ENCODE measurements around the gene ZNF182.
"Not testable (repeated sequence)": the region's sequence is repeated elsewhere in the genome, so short reads cannot be mapped to it uniquely, and the experiment has no call there.

ZNF182 gene

DNA sequence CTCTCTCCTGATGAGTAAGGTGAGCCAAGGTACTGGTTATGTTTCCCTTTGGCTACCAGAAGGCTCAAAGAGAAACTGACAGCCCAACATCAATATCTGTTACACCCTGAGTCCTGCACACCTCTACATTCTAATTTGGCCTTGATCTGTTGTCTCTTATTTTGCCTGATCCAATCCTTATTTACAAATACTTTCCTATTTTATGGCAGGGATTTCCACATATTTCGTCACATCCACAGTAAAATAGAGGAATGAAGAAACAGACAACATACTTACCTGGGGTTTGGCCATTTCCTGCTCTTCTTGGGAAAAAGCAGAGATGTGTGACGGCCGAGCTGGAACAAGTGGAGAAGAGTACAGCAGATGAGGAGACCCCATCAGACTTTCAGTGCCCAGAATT is 1.5 kb downstream of the ZNF182 start:
- DNase-seq, result no peak

- DNase-seq, result no peak
These were observed 2.5 kb downstream of the ZNF182 start for GRCh38 chrX:48001260-48001659.

- no peak for DNase-seq
These were observed 11.1 kb downstream of the ZNF182 start for GRCh38 chrX:47992669-47993068.

GRCh38 chrX:47992095-47992380 is 11.8 kb downstream of the ZNF182 start:
- peak in 1 of 58 donors; percentile 0 for DNase-seq

DNA sequence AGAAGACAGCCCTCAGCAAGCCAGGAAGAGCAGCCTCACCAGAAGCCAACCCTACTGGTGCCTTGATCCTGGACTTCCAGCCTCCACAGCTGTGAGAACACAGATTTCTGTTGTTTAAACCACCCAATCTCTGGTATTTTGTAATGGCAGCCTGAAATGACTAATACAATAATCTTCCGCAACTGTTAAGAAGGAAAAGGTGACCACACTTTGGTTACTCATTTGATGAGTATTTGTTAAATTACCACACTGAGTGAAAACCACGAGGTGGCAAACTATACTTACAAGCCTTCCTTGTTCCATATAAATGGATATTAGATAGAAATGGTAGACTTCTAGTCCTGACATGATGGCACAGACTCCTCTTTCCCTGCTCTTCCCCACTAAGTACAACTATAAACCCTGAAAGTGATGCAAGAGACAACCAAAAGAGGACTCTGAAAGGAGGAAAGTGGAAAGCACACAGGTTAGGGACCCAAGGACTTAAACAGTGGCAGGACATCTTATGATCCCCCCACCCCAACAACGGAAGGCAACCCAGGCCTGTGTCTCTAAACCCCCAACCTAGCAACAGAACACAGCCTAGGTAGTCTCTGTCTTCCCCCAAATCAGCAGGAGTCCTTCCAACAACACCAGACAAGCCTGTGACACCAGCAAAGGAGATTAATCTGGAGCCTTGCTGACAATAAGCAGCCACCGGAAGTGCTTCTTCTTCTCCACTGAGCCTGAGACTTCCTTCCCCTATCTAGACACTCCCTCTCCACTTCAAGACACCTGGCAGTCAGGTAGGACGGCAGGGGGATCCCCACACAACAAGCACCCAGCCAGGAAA is 12.3 kb downstream of the ZNF182 start:
- no peak for DNase-seq

DNA sequence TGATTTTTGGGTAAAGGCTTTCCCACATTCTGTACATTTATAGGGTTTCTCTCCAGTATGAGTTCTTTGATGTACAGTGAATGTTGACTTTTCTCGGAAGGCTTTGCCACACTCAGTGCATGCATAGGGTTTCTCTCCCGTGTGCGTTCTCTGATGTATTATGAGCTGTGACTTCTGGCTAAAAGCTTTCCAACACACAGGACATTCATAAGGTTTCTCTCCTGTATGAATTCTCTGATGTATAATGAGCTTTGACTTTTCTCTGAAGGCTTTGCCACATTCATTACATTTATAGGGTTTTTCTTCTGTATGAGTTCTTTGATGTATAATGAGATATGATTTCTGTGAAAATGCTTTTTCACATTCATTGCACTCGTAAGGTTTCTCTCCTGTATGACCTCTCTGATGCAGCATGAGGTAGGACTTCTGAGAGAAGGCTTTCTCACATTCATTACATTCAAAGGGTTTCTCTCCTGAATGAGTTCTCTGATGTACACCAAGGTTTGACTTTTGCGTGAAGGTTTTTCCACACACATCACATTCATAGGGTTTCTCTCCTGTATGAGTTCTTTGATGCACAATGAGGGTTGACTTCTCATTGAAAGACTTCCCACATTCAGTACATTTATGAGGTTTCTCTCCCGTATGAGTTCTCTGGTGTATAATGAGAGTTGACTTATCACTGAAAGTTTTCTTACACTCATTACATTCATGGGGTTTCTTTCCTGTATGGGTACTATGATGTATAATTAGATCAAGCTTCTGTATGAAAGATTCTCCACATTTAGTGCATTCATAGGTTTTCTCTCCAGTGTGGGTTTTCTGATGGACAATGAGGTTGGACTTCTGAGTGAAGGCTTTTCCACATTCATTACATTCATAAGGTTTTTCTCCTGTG is 27.3 kb downstream of the ZNF182 start:
- DNase-seq, result no peak

DNA sequence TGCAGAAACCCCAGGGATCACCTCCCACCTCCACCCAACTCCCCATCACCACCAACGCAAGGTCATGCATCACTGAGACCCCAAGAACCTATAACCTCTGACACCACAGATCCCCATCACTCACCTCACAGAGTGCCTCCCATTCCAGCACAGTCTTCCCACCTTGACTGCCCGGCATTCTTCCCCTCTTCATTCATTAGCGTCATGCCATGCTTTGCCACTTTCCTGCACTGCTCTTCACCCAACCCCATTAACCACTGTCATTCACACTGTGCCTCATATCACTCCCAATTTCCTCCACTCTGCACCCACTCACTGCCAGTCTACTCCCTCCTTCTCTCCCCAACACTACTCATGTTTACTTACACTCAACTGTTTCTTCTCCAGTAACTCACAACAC is 30.6 kb downstream of the ZNF182 start:
- no peak for DNase-seq

- not testable (repeated sequence) for DNase-seq
These were observed 38.3 kb downstream of the ZNF182 start for GRCh38 chrX:47965526-47965925.

DNA sequence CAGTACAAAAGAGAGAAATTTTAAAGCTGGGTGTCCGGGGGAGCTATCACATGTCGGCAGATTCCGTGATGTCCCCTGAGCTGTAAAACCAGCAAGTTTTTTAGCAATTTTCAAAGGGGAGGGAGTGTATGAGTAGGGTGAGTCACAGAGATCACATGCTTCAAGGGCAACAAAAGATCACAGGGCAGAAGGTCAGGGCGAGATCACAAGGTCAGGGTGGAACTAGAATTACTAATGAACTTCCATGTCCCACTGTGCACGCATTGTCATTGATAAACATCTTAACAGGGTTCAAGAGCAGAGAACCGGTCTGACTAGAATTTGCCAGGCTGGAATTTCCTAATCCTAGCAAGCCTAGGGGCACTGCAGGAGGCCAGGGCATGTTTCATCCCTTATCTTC is 42.0 kb downstream of the ZNF182 start:
- DNase-seq, result not testable (repeated sequence)

DNA sequence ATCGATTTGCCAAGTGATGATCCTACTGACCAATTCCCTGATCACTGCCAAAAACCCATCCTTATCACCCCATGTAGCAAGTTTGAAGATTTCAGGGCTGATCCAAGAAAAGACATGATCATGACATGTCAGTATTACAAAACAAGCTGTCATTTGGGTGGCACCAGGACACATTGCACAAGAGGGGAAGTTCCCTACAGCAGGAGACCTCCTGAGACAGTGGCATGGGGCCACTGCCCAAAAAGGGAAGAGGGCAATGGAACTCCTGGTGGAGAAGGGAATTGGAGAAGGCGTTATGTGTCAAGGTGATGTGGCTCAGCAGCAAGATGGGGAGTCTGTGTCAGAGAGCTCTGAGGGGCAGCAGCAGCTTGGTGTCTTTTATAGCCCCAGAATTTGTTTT is 43.4 kb downstream of the ZNF182 start:
- DNase-seq, result no peak

DNA sequence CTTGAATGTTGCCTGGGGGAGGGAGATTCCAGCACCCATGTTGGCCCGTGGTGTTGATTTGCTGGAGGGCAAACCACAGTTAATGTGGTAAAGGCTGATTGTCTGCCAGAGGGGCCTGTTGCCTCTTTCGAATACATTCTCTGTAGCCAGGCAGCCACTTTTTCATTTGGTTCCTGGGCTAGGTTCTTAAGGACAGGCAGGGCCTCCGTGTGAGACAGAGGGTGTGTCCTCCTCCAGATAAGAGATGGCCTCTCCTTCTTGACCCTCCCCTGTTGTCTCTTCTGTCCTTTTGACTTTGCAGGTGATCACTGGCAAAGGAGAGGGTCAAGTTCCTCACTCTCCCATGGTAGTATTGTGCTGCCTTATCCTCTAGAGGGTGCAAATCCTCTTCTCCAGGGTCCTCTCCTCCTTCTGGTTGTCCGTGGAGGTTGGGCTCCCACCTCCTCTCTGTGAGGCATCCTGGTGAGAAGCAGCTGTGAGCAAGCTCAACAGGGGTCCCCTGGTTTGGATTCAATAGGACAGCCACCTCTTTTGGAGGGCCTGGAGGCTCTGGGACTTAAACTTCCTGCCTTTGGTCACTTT is 44.9 kb downstream of the ZNF182 start:
- no peak for DNase-seq

DNA sequence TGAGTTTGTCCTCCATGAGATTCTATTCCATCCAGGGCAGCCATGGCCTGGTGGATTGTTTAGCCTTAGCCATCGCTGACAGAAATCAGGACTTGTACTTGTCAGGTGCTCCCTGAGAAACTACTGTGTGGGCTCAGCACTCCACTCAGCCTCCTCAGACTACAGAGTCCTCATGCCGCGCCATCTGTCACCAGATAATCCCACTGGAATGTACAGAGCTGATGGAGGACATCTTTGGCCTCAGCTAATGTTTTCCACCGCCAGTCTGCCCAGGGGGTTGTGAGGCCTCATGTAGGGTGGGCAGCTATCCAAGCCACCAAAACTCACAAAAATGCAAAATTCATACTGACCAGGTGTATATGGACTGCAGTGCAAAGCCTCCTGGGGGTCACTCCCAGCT is 45.6 kb downstream of the ZNF182 start:
- not testable (repeated sequence) for DNase-seq

- no peak for DNase-seq
These were observed 47.8 kb downstream of the ZNF182 start for GRCh38 chrX:47956016-47956415.

- DNase-seq, result not testable (repeated sequence)
These were observed 48.5 kb downstream of the ZNF182 start for GRCh38 chrX:47955295-47955694.

DNA sequence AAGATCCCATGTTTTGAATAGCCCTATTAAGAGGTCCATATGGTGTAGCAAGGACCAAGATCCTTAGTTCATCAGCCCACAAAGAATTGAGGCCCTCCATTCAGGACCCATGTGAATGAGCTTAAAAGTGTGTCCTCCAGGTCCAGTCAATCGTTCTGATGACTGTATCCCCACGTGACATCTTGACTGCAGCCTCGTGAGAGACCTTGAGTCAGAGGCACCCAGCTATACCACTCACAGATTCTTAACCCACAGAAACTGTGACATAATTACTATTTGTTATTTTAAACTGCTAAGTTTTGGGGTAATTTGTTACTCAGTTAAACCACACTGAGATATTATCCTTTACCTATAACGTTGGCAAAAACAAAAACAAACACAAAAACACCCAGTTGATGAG is 62.4 kb downstream of the ZNF182 start:
- DNase-seq, result no peak

- no peak for DNase-seq
These were observed 63.3 kb downstream of the ZNF182 start for GRCh38 chrX:47940448-47940847.

DNA sequence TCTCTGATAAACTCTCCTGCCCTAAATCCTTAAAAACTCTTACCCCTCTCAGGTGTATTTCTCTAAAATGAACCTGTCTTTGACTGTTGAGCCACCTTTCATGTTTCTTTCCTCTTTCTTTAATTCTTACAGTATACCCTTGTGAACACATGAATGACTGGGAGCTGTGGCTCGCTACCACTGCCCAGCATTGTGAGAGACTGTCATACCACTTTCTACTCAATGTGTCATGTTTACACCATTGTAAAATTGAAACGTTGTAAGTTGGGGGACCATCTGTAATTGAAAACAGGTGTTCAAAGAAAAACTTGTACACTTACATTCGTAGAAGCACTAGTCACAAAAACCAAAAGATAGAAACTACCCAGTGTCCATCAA is 66.9 kb downstream of the ZNF182 start:
- DNase-seq, result no peak

- peak in 1 of 58 donors; percentile 10 for DNase-seq
These were observed 67.4 kb downstream of the ZNF182 start for GRCh38 chrX:47936224-47936939.

DNA sequence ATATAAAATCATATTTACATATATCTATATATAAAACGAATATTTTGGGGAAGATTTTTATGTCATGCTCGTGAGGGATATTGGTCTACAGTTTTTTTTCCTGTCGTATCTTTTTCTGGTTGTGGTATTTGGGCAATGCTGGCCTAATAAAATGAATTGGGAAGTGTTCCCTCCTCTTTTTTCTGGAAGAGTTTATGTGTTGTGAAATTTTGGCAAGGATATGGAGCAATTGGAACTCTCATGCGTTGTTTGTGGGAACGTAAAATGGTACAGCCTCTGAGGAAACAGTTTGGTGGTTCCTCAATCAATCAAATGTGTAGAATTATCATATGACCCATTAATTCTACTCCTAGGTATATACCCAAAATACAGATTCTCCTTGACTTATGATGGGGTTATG is 69.8 kb downstream of the ZNF182 start:
- DNase-seq, result no peak

GRCh38 chrX:47931970-47932369 is 71.8 kb downstream of the ZNF182 start:
- not testable (repeated sequence) for DNase-seq

- no peak for DNase-seq
These were observed 76.6 kb downstream of the ZNF182 start for GRCh38 chrX:47927212-47927611.
